ENCODE results near the gene PTTG1IP. TPM values are rescaled to one million over a fixed set of nuclear protein-coding genes. Genes with fewer than 3 reads are reported as not detected.

PTTG1IP gene
- total RNA-seq, 1 donor from 2014 or later = 98.1 TPM

- no peaks in the 10 kb centered on the region for H3K9me3 ChIP-seq (ENCODE audit: control insufficient read depth in 3 of 3, low read length in 3 of 3)
- H3K27me3 ChIP-seq (ENCODE audit: control insufficient read depth in 3 of 3, insufficient read depth in 3 of 3, low read length in 3 of 3) = peaks cover 20 to 37% (median 22%) of the 10 kb centered on the region in 3 donors
- no peak overlapping the region for H3K4me3 ChIP-seq (ENCODE audit: low read length in 3 of 3)
- H3K27ac ChIP-seq (ENCODE audit: low read depth, low read length) = no peak overlapping the region
- H3K9ac ChIP-seq (ENCODE audit: low read depth in 1 of 3, low read length in 3 of 3) = no peak overlapping the region
- H3K4me1 ChIP-seq (ENCODE audit: control insufficient read depth in 3 of 3, insufficient read depth in 3 of 3, low read length in 3 of 3) = no peaks in the 10 kb centered on the region
- no peaks in the 10 kb centered on the region for H3K36me3 ChIP-seq (ENCODE audit: control insufficient read depth in 3 of 3, insufficient read depth in 3 of 3, low read length in 3 of 3)
Observed at GRCh38 chr21:44895859-44896258, 22.4 kb upstream of the PTTG1IP start.

- Histone ChIP-seq H3K4me3 (ENCODE audit: low read length in 3 of 3) (no peak overlapping the region), H3K9ac (ENCODE audit: low read depth in 1 of 3, low read length in 3 of 3) (no peak overlapping the region), H3K27me3 (ENCODE audit: control insufficient read depth in 3 of 3, insufficient read depth in 3 of 3, low read length in 3 of 3) (peaks cover 20 to 44% (median 33%) of the 10 kb centered on the region in 3 donors), H3K4me1 (ENCODE audit: control insufficient read depth in 3 of 3, insufficient read depth in 3 of 3, low read length in 3 of 3) (no peaks in the 10 kb centered on the region), H3K27ac (ENCODE audit: low read depth, low read length) (no peak overlapping the region), H3K9me3 (ENCODE audit: control insufficient read depth in 3 of 3, low read length in 3 of 3) (no peaks in the 10 kb centered on the region), H3K36me3 (ENCODE audit: control insufficient read depth in 3 of 3, insufficient read depth in 3 of 3, low read length in 3 of 3) (no peaks in the 10 kb centered on the region)
Observed at GRCh38 chr21:44894687-44895302, 21.3 kb upstream of the PTTG1IP start.

- H3K9me3 ChIP-seq (ENCODE audit: control insufficient read depth in 3 of 3, low read length in 3 of 3) = no peaks in the 10 kb centered on the region
- H3K27me3 ChIP-seq (ENCODE audit: control insufficient read depth in 3 of 3, insufficient read depth in 3 of 3, low read length in 3 of 3) = peaks cover 20 to 47% (median 36%) of the 10 kb centered on the region in 3 donors
- H3K4me3 ChIP-seq (ENCODE audit: low read length in 3 of 3) = no peak overlapping the region
- H3K9ac ChIP-seq (ENCODE audit: low read depth in 1 of 3, low read length in 3 of 3) = no peak overlapping the region
- H3K4me1 ChIP-seq (ENCODE audit: control insufficient read depth in 3 of 3, insufficient read depth in 3 of 3, low read length in 3 of 3) = no peaks in the 10 kb centered on the region
- no peaks in the 10 kb centered on the region for H3K36me3 ChIP-seq (ENCODE audit: control insufficient read depth in 3 of 3, insufficient read depth in 3 of 3, low read length in 3 of 3)
- H3K27ac ChIP-seq (ENCODE audit: low read depth, low read length) = no peak overlapping the region
Observed at GRCh38 chr21:44893948-44894656, 20.6 kb upstream of the PTTG1IP start.

- H3K36me3 ChIP-seq (ENCODE audit: control insufficient read depth in 3 of 3, insufficient read depth in 3 of 3, low read length in 3 of 3) = no peaks in the 10 kb centered on the region
- H3K9me3 ChIP-seq (ENCODE audit: control insufficient read depth in 3 of 3, low read length in 3 of 3) = no peaks in the 10 kb centered on the region
- H3K27ac ChIP-seq (ENCODE audit: low read depth, low read length) = no peak overlapping the region
- H3K4me3 ChIP-seq (ENCODE audit: low read length in 3 of 3) = no peak overlapping the region
- H3K9ac ChIP-seq (ENCODE audit: low read depth in 1 of 3, low read length in 3 of 3) = no peak overlapping the region
- no peaks in the 10 kb centered on the region for H3K4me1 ChIP-seq (ENCODE audit: control insufficient read depth in 3 of 3, insufficient read depth in 3 of 3, low read length in 3 of 3)
- H3K27me3 ChIP-seq (ENCODE audit: control insufficient read depth in 3 of 3, insufficient read depth in 3 of 3, low read length in 3 of 3) = peaks cover 20 to 39% (median 35%) of the 10 kb centered on the region in 3 donors
Observed at GRCh38 chr21:44893278-44893556, 19.7 kb upstream of the PTTG1IP start.

GRCh38 chr21:44892536-44893277 is 19.2 kb upstream of the PTTG1IP start:
- Histone ChIP-seq H3K9me3 (ENCODE audit: control insufficient read depth in 3 of 3, low read length in 3 of 3) (no peaks in the 10 kb centered on the region), H3K9ac (ENCODE audit: low read depth in 1 of 3, low read length in 3 of 3) (no peak overlapping the region), H3K27me3 (ENCODE audit: control insufficient read depth in 3 of 3, insufficient read depth in 3 of 3, low read length in 3 of 3) (peaks cover 20 to 34% (median 32%) of the 10 kb centered on the region in 3 donors), H3K4me3 (ENCODE audit: low read length in 3 of 3) (no peak overlapping the region), H3K4me1 (ENCODE audit: control insufficient read depth in 3 of 3, insufficient read depth in 3 of 3, low read length in 3 of 3) (no peaks in the 10 kb centered on the region), H3K27ac (ENCODE audit: low read depth, low read length) (no peak overlapping the region), H3K36me3 (ENCODE audit: control insufficient read depth in 3 of 3, insufficient read depth in 3 of 3, low read length in 3 of 3) (no peaks in the 10 kb centered on the region)

GRCh38 chr21:44892095-44892494 is 18.6 kb upstream of the PTTG1IP start:
- Histone ChIP-seq H3K4me1 (ENCODE audit: control insufficient read depth in 3 of 3, insufficient read depth in 3 of 3, low read length in 3 of 3) (no peaks in the 10 kb centered on the region), H3K9ac (ENCODE audit: low read depth in 1 of 3, low read length in 3 of 3) (no peak overlapping the region), H3K27ac (ENCODE audit: low read depth, low read length) (no peak overlapping the region), H3K36me3 (ENCODE audit: control insufficient read depth in 3 of 3, insufficient read depth in 3 of 3, low read length in 3 of 3) (no peaks in the 10 kb centered on the region), H3K9me3 (ENCODE audit: control insufficient read depth in 3 of 3, low read length in 3 of 3) (no peaks in the 10 kb centered on the region), H3K4me3 (ENCODE audit: low read length in 3 of 3) (no peak overlapping the region), H3K27me3 (ENCODE audit: control insufficient read depth in 3 of 3, insufficient read depth in 3 of 3, low read length in 3 of 3) (peaks cover 20 to 34% (median 32%) of the 10 kb centered on the region in 3 donors)

- H3K4me3 ChIP-seq (ENCODE audit: low read length in 3 of 3) = no peak overlapping the region
- H3K36me3 ChIP-seq (ENCODE audit: control insufficient read depth in 3 of 3, insufficient read depth in 3 of 3, low read length in 3 of 3) = no peaks in the 10 kb centered on the region
- H3K4me1 ChIP-seq (ENCODE audit: control insufficient read depth in 3 of 3, insufficient read depth in 3 of 3, low read length in 3 of 3) = no peaks in the 10 kb centered on the region
- H3K9me3 ChIP-seq (ENCODE audit: control insufficient read depth in 3 of 3, low read length in 3 of 3) = no peaks in the 10 kb centered on the region
- H3K9ac ChIP-seq (ENCODE audit: low read depth in 1 of 3, low read length in 3 of 3) = no peak overlapping the region
- peaks cover 20 to 34% (median 31%) of the 10 kb centered on the region in 3 donors for H3K27me3 ChIP-seq (ENCODE audit: control insufficient read depth in 3 of 3, insufficient read depth in 3 of 3, low read length in 3 of 3)
- no peak overlapping the region for H3K27ac ChIP-seq (ENCODE audit: low read depth, low read length)
Observed at GRCh38 chr21:44891631-44892031, 18.1 kb upstream of the PTTG1IP start.

- H3K36me3 ChIP-seq (ENCODE audit: control insufficient read depth in 3 of 3, insufficient read depth in 3 of 3, low read length in 3 of 3) = no peaks in the 10 kb centered on the region
- H3K9me3 ChIP-seq (ENCODE audit: control insufficient read depth in 3 of 3, low read length in 3 of 3) = no peaks in the 10 kb centered on the region
- H3K9ac ChIP-seq (ENCODE audit: low read depth in 1 of 3, low read length in 3 of 3) = no peak overlapping the region
Observed at GRCh38 chr21:44890961-44891541, 17.6 kb upstream of the PTTG1IP start.

GRCh38 chr21:44890338-44890931 is 16.9 kb upstream of the PTTG1IP start:
- no peaks in the 10 kb centered on the region for H3K36me3 ChIP-seq (ENCODE audit: control insufficient read depth in 3 of 3, insufficient read depth in 3 of 3, low read length in 3 of 3)
- H3K4me3 ChIP-seq (ENCODE audit: low read length in 3 of 3) = no peak overlapping the region
- H3K4me1 ChIP-seq (ENCODE audit: control insufficient read depth in 3 of 3, insufficient read depth in 3 of 3, low read length in 3 of 3) = no peaks in the 10 kb centered on the region
- H3K27ac ChIP-seq (ENCODE audit: low read depth, low read length) = no peak overlapping the region
- H3K9me3 ChIP-seq (ENCODE audit: control insufficient read depth in 3 of 3, low read length in 3 of 3) = no peaks in the 10 kb centered on the region
- H3K9ac ChIP-seq (ENCODE audit: low read depth in 1 of 3, low read length in 3 of 3) = no peak overlapping the region
- peaks cover 20 to 40% (median 27%) of the 10 kb centered on the region in 3 donors for H3K27me3 ChIP-seq (ENCODE audit: control insufficient read depth in 3 of 3, insufficient read depth in 3 of 3, low read length in 3 of 3)

More at GRCh38 chr21:44890961-44891541, 17.6 kb upstream of the PTTG1IP start:
- Histone ChIP-seq H3K4me3 (ENCODE audit: low read length in 3 of 3) (no peak overlapping the region), H3K27me3 (ENCODE audit: control insufficient read depth in 3 of 3, insufficient read depth in 3 of 3, low read length in 3 of 3) (peaks cover 20 to 37% (median 28%) of the 10 kb centered on the region in 3 donors), H3K4me1 (ENCODE audit: control insufficient read depth in 3 of 3, insufficient read depth in 3 of 3, low read length in 3 of 3) (no peaks in the 10 kb centered on the region), H3K27ac (ENCODE audit: low read depth, low read length) (no peak overlapping the region)
